Stimulated activated CD8-positive, alpha-beta memory T cell treated with anti-CD3 and anti-CD28 coated beads, Interleukin-12 subunit alpha, Interleukin-12 subunit beta, amount 100 ng/mL, for 4 hours (primary cell): ENCODE measurements around the gene OXNAD1.
A peak's percentile ranks its signal among the peaks of the same experiment; 100 is the strongest.

Source experiments
- DNase-seq: peaks from one replicate; pipeline ENCODE4 v3.0.0-alpha.2; 2020; ENCODE audit warnings: low read depth

Gene OXNAD1

GRCh38 chr3:16264708-16265454 is at the start of gene OXNAD1, which contains the start of gene DPH3:
Gene OXNAD1 (plus strand): TSS chr3:16265212. CDS start chr3:16270953, 5,741 bp downstream.
Gene DPH3 (minus strand): TSS chr3:16264943. CDS start chr3:16264876, 67 bp downstream.
- peak; percentile 98 for DNase-seq

- no peak for DNase-seq
Measured at GRCh38 chr3:16216373-16216935, 48.6 kb upstream of the OXNAD1 start.

- no peak for DNase-seq
Measured at GRCh38 chr3:16219777-16220176, 45.2 kb upstream of the OXNAD1 start.

- DNase-seq = no peak
Measured at GRCh38 chr3:16221990-16222389, 43.0 kb upstream of the OXNAD1 start.

GRCh38 chr3:16222547-16222946 is 42.5 kb upstream of the OXNAD1 start:
- no peak for DNase-seq

- no peak for DNase-seq
Measured at GRCh38 chr3:16224325-16224724, 40.7 kb upstream of the OXNAD1 start.

- no peak for DNase-seq
Measured at GRCh38 chr3:16227566-16227965, 37.4 kb upstream of the OXNAD1 start.

GRCh38 chr3:16229681-16230080 is 35.3 kb upstream of the OXNAD1 start:
- no peak for DNase-seq

GRCh38 chr3:16231983-16232382 is 33.0 kb upstream of the OXNAD1 start:
- DNase-seq = no peak

GRCh38 chr3:16233806-16234205 is 31.2 kb upstream of the OXNAD1 start:
- DNase-seq = no peak

GRCh38 chr3:16234281-16234680 is 30.7 kb upstream of the OXNAD1 start:
- no peak for DNase-seq

GRCh38 chr3:16236030-16236639 is 28.9 kb upstream of the OXNAD1 start:
- DNase-seq = no peak

- no peak for DNase-seq
Measured at GRCh38 chr3:16236856-16237393, 28.1 kb upstream of the OXNAD1 start.

GRCh38 chr3:16239086-16239770 is 25.8 kb upstream of the OXNAD1 start:
- no peak for DNase-seq

GRCh38 chr3:16239780-16240179 is 25.2 kb upstream of the OXNAD1 start:
- DNase-seq = no peak

- no peak for DNase-seq
Measured at GRCh38 chr3:16240229-16241023, 24.6 kb upstream of the OXNAD1 start.

GRCh38 chr3:16241225-16241624 is 23.8 kb upstream of the OXNAD1 start:
- DNase-seq = no peak

- no peak for DNase-seq
Measured at GRCh38 chr3:16242177-16242576, 22.8 kb upstream of the OXNAD1 start.

- DNase-seq = no peak
Measured at GRCh38 chr3:16243706-16244490, 21.1 kb upstream of the OXNAD1 start.

GRCh38 chr3:16245609-16246008 is 19.4 kb upstream of the OXNAD1 start:
- no peak for DNase-seq
